TTC549 (cell line): ENCODE measurements around the gene TRPC4AP.
"Not testable (repeated sequence)": the region's sequence is repeated elsewhere in the genome, so short reads cannot be mapped to it uniquely, and the experiment has no call there.

Experiments
- FAIRE-seq: peaks from 2 replicates; lab custom pipeline; 2012; peaks lifted over from hg19 to GRCh38; lab: Jason Lieb, UNC

Gene TRPC4AP

DNA sequence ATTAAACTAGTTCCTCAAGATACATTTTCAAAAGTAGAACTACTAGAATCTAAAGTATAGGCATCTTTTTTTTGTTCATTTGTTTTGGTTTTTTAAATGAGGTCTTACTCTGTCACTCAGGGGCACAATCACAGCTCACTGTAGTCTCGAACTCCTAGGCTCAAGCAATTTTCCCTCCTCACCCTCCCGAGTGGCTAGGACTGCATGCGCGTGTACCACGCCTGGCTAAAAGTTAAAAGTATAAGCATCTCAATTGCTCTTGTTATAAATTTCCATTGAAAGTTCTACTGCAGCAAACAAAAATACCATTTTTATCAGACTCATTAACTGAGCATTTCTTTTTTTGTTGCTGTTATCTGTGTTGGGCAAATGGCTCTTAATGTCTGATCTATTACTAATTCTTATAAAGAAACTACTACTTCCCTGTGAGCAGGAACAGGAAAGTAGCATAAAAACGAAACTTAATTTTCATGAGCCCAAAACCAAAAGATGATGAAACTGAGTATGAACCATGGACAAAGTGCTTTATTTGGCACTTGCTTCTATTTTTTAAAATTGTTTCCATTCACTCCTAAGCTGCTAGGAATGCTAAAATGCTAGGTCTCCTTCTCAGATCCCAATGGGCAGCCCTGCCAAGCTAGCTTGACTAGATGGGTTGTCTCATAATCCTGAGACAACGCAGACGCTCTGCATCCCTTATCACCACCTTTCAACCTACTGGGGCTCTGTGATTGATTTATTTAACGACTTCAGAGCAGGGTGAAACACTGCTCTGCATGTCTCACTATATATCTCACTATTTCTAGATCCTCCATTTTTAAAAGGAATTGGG, 36.9 kb downstream of the TRPC4AP start:
- FAIRE-seq = no peak

DNA sequence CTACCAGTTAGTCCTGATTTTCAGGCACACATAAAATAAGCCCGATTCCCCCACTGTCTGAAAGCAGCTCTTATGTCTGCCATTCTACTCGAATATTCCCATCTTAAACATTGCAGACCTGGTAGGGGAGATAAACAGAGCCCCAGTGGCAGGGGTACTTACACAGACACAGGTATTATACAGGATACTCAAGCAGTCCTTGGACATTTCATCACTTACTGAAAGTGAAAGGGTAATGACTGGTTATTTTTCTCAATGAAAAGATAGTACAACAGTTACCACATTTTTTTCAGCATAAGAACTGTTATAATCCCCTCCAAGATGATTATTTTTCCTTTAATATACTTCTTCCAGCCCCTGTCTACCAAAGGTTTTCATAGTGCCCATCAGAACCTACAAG, 37.8 kb downstream of the TRPC4AP start:
- no peak for FAIRE-seq

DNA sequence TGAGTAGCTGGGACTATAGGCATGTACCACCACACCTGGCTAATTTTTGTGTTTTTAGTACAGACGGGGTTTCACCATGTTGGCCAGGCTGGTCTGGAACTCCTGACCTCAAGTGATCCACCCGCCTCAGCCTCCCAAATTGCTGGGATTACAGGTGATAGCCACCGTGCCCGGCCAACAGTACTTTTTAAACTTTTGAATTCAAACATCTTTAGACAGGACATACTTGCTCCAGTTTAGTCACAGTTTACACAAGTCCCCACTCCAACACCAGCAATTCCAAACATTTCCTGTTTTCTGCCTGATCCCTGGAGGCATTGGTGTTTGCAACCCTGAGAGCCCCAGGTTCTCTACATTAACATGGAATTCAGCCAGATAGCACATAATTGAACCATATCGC, 40.0 kb downstream of the TRPC4AP start:
- not testable (repeated sequence) for FAIRE-seq

DNA sequence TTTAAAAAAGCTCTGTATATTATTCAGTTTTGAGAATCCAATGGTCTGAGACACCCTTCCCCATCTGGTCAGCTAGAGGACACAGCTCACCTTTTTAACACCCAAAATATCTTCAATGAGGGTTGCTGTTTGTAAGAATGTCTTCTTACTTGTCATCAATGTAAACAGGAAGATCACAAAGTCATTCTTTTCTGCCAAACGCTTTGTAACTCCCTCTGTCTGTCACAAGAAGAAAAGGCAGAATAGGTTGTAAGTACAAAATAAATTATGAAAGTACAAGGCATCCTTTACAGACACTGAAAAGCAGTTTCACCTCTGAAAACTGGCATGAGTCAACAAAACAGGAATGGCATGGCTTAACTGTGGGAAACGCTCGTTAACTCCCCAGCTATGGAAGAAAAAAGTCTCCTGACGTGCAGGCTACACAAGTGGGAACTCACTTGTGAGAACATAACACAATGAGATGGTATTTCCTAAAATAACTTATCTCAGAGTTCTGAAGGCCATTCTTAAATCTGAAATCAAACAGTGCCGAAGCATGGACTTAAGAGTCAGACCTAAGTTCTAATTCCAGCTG, 42.7 kb downstream of the TRPC4AP start:
- no peak for FAIRE-seq

DNA sequence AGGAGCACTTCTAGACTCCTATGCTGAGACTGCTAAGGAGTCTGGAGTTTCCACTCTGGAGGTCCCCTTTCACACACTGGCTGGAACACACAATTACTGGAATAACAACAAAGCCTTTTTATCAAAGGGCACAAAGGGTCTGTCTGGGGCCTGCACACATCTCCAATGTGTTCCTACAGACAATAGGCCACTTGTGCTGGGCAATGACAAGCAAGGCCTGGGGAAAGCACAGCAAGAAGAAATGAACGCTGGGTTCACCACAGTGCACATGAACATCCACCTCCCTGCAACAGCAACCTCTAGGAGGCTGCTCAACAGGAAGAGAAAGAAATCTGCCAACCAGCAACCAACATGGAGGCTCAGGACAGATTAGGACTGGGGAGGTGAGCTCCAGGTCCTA, 43.9 kb downstream of the TRPC4AP start:
- FAIRE-seq = no peak

DNA sequence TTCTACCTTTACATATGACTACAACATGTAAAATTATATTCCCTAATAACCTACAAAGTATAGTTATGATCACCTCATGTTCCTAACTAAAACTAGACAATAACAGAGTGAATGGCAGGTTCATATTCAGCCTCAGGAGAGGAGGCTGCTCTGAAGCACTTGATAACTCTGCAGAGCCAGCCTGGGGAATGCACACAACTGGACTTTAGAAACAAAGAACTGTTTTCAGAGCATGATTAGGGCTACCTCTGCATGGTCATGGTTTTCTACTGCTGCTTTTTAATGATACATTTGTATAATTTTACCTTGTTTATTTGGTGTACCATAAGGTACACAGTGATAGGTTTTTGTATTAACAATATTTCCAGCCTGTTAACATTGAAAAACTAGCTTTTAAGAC, 50.3 kb downstream of the TRPC4AP start:
- no peak for FAIRE-seq

DNA sequence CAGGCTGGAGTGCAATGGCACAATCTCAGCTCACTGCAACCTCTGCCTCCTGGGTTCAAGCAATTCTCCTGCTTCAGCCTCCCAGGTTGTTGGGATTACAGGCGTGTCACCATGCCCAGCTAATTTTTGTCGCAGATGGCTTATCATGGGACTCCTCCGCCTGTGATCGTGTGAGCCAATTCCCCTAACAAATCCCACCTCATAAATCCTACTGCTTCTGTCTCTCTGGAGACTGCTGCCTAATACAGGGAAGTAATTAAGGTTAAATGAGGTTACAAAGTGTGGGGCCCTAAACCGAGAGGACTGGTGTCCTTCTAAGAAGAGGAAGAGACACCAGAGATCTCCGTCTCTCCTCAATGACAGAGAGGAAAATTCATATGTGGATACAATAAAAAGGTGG, 52.0 kb downstream of the TRPC4AP start:
- FAIRE-seq = no peak

DNA sequence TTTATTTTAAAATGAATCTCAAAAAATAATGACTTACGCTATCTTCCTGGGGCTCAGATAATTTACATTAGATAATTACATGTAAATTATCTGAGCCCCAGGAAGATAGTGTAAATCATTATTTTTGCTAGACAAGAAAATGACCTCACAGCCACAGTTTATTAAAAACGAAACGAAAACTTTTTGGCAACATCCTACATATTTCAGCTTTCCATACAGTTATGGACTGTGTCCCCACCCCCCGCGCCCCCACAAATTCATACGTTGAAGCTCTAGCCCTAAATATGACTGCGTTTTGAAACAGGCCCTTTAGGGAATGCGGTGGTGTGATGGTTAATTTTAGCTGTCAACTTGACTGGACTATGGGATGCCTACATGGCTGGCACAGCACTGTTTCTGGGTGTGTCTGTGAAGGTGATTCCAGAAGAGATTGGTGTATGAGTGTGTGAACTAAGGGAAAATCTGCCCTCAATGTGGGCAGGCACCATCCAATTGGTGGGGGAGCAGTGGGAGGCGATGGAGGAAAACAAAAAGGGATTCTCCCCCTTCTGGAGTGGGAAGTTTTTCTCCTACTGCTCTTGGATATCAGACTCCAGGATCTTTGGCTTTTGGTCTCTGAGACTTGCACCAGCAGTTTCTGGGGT, 52.6 kb downstream of the TRPC4AP start:
- FAIRE-seq = no peak

DNA sequence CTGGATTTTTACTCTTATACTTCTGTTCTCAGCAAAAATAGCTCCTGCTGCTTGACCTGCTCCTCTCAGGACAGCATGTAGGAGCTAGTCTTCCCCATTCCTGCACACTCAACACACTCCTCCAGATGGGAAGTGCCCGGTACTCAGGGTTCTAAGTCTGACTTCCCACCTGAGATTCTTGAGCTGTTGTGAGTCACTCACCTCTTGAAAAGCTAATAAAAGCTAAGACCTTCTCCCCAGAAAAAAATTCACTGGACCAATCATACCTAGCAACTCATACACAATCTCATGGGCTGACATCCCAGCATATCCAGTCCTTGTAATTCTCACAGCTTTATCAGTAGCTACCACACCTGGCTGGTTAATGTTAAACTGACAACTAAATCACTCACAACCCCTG, 53.5 kb downstream of the TRPC4AP start:
- FAIRE-seq = no peak

DNA sequence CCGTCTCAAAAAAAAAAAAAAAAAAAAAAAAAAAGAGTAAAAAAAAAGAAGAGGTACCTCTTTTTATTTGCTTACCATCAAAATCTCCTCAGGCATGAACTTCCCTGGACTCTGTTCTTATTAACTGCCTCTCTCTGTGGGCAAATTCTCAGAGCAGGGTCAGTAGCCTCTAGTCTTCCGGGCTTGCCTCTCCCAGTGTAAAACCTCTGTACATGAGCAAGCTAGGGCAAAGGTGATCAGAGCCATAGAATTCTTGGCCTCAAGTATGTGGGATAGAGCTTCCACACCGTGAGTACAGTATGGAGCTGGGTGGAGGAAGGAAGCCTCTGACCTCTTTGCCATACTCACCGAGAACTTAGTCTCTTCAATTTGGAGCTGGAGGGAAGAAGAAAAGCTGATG, 58.5 kb downstream of the TRPC4AP start:
- no peak for FAIRE-seq

DNA sequence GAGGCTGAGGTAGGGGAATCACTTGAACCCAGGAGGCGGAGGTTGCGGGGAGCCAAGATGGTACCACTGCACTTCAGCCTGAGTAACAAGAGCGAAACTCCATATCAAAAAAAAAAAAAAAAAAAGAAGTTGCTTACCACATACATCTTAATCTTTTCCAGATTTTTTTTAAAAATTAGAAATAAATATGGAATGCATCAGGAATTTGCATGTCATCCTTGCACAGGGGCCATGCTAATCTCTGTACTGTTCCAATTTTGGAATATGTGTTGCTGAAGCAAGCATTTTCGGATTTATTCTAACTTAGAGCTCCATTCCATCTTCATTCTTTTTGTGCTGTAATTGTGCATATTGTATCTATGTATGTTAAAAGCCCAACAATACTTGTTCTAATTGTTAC, 62.5 kb downstream of the TRPC4AP start:
- no peak for FAIRE-seq

DNA sequence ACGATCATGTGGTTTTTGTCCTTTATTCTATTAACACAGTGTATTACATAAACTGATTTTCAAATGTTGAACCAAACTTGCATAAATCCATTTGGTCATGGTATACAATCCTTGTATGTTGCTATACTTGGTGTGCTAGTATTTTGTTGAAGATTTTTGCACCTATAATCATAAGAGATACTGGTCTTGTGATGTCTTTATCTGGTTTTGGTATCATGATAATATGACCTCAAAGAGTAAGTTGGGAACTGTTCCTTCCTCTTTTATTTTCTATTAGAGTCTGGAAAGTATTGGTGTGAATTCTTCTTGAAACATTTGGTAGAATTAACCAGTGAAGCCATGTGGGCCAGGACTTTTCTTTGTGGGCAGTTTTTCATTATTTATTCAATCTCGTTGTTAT, 65.3 kb downstream of the TRPC4AP start:
- no peak for FAIRE-seq

DNA sequence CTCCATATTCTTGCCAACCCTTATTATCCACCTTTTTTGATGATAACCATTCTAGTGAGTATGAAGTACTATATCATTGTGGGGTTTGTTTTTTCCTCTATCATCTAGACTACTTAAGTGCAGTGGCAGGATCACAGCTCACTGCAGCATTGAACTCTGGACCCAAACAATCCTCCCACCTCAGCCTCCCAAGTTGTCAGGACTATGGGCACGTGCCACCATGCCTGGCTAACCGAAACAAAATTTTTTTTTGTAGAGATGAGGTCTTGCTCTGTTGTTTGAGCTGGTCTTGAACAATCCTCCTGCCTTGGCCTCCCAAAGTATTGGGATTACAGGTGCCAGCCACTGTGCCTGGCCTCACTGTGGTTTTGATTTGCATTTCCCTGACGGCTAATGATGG, 67.5 kb downstream of the TRPC4AP start:
- no peak for FAIRE-seq

DNA sequence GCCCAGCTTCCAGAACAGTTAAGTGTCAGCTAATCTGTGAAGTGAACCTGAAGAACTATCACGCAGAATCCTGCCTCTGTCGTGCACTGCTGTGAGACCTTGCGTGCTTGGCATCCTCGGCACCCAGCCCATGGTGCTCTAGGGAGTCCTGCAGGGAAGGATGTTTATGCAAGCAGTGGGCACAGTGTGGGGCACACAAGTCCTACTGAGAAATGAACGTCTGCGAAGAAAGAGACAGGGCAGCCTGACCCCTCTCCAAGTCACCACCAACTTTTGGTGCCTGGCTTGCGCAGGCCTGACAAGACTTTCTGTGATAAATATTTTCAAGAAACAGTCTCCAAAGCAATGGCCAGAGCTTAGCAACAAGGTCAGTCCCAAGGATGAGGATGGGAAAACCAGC, 69.0 kb downstream of the TRPC4AP start:
- no peak for FAIRE-seq

DNA sequence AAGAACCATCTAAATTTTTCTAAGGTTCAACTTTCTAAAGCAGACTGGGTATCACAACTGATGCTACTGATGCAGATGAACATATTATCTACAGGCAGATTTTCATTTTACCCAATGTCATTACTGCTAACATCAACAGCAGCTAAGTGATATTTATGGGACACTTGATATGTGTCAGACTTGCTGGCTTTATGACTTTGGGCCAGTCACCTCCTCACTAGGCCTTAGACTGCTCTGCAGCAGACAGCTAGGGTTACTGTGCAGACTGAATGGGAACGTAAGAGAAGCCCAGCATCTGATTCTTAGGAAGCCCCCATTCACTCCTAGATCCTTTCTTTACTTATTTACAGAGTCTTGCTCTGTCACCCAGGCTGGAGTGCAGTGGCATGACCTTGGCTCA, 70.8 kb downstream of the TRPC4AP start:
- no peak for FAIRE-seq

DNA sequence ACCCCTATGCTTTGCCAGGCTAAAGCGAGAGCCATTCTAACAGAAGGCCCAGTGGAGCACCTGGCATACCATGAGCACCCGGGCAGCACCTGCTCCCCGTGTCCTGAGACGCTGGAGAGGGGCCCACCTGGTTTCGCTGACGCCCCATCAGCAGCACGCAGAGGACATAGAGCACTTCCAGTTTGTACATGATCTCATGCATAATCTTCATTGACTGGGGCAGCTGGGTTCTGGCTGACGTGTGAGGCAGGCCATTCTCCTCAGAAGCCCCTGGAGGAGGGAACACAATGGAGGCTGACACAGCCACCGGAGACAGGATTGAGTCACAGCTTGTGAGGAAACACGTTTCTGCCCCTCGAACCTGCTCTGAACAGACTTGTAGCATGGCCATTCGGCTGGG, 71.5 kb downstream of the TRPC4AP start:
- no peak for FAIRE-seq

DNA sequence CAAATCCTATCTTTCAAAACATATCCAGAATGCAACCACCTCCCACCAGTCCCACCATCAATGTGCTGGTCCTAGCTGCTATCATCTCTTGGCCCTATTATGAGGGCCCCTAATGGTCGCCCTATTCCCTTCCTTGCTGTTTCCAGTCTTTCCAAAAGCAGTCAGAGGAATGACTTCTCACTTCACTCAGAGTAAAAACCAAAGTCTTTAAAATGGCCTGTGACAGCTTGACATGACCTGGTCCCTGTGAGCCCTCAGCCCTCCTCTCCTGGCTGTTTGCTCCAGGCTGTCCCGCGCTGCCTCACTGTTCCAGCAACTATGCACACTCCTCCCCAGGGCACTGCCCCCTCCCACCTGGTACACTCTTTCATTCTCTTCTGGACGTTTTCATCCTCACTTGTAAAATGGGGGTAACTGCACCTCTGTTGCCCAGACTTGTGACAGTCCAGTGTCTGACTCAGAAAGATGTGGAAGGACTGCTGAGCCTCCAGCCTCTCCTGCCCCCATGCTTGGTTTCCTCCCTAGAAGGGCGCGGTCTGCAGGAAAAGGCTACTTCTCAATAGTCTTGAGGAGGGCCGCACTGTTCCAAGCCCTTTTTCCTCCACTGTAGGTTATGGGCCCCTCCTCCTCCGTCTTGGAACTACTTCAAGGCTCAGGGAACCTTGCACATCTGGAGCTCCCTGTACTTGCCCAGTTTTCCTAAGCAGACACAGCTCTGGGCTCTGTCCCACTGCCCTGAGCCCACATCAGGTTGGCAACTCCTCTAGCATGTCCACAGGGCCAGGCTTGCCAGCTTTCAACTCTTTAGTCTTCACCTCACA, 72.3 kb downstream of the TRPC4AP start:
- FAIRE-seq = no peak

DNA sequence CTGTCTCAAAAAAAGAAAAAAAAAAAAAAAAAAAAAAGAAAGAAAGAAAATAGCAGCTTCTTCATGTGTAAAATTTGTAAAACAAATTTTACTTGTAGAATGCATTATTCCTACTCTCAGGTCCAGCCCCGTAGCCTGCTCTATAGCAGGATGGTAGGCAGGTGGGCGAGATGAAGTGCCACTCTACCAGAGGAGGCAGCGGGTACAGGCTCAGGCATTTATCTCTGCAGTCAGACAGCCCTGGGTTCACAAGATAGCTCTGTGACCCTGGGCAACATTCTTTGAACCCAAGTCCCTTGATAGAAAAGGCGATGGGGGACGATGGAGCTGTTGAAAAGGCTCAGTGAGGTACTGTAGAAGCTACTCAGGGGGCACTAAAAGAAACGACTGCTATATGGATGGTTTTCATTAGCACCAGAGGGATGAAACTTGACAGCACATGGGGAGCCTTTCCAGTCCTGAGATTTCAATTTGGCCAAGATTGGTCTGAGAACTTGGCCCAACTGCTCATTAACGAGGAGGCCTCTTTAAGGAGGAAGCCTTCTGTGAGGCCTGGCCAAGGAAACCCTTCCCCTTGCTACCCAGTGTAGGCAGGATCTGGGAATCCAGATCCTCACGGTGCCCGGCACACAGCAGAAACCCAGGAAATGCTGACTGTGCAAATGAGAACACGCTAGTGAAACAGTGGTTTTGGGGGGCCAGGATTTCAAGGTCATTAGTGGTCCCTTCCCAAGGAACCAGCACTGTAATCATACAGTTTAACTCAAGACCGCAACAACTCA, 73.8 kb downstream of the TRPC4AP start:
- no peak for FAIRE-seq

DNA sequence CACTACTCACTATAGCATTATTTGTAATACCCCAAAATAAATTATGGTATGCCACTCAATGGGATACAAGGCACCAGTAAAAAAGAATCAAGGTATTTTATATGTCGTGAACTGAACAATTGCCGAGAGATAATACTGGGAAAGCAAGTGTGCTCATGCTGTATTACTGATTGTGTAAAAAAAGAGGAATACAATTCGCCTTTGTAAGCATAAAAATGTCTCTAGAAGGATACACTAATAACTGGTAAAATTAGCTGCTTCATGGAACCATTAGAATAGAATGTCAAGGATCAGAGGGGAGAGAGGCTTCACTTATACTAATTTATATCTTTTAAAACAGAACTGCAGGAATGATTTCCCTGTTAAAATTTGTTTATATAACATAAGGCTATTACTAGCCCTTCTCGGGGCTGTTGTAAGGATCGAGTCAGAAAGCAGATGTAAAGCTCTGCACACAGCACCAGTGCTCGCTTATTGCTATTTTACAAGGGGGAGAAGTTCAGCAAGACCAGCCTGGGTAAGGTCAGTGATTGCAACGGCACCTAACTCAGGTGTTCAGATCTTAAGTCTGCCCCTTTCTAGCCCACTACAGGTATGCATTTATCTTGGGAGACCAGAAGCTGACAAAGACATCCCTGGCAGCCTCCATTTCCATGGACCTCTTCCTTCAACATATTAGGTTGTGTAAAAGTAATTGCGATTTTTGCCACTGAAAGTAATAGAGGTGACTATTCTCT, 75.3 kb downstream of the TRPC4AP start:
- FAIRE-seq = no peak

DNA sequence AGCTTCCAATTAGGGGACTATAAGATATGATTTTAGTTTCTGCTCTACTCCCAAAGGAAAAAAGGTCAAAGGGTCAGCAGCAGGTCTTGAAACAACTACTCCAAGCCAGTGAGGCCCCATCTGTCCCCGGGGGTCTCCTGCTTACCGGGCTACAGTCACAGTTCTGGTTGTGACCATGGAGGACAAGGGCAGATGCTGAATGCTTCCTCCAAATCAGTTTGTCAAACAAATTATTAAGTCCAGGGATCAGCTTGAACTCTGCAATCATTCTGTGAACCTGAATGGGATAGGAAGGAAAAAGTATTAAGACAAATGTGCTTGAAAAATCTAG, 76.8 kb downstream of the TRPC4AP start:
- no peak for FAIRE-seq

DNA sequence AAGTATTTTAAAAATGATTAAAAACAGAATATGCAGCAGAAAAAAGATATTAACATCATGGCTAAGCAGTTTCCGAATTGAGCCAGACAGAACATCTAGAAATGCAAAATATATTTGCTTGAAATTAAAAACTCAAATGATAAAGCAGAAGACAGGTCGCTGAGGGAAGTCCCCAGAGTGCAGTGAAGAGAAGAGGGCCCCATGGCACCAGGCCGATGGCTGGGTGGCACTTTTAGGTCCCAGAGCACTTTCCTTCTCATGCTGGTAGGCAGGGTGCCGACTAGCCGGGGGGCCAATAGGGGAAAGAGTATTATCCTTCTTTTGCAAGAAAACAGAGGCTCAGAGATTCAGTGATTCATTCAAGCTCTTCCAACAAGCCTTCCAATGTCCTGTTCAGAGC, 78.1 kb downstream of the TRPC4AP start:
- no peak for FAIRE-seq
